Fibroblast of villous mesenchyme (primary cell): ENCODE data around the gene HOXD11. TPM values are rescaled to one million over a fixed set of nuclear protein-coding genes. Genes with fewer than 3 reads are reported as not detected.

ENCODE experiments used
- DNase-seq: peaks from one replicate; pipeline ENCODE4 v3.0.0-alpha.2; 2010; ENCODE audit warnings: low read depth
- H3K4me3 ChIP-seq: 2 replicates; pipeline ENCODE4 v1.5.1; 2011; ENCODE audit warnings: low read depth, mild to moderate bottlenecking, low read length
- CTCF ChIP-seq: IDR thresholded peaks from 2 replicates; pipeline ENCODE4 v1.5.1; 2012; ENCODE audit warnings: low read depth, mild to moderate bottlenecking, low read length; ENCODE audit not compliant: insufficient read depth
- total RNA-seq: library from RNA; depleted of rRNA; stranded (reverse); fragments of >200 nt; gene quantifications from 2 replicates; pipeline ENCODE4 v1.2.3, GENCODE V29; 2012

Gene HOXD11
- total RNA-seq, 1 donor, result 42.3 TPM

GRCh38 chr2:176124110-176124946, 17.2 kb downstream of the HOXD11 start:
- DNase-seq, result peak; percentile 34
- H3K4me3 ChIP-seq, result peak overlapping the region; percentile 51
- TF ChIP-seq CTCF, result no peak

GRCh38 chr2:176124947-176125771, 18.1 kb downstream of the HOXD11 start:
- peak overlapping the region; percentile 51 for H3K4me3 ChIP-seq
- DNase-seq, result no peak
- TF ChIP-seq CTCF, result no peak

- H3K4me3 ChIP-seq, result no peak overlapping the region
- no peak for TF ChIP-seq CTCF
- DNase-seq, result peak; percentile 27
Measured at GRCh38 chr2:176125772-176126054, 18.6 kb downstream of the HOXD11 start.

- TF ChIP-seq CTCF, result peak; percentile 77
- H3K4me3 ChIP-seq, result peak overlapping the region; percentile 27
- peak; percentile 81 for DNase-seq
Measured at GRCh38 chr2:176126929-176127773, 20.1 kb downstream of the HOXD11 start.

- no peak for DNase-seq
- peak overlapping the region; percentile 48 for H3K4me3 ChIP-seq
- TF ChIP-seq CTCF, result no peak
Measured at GRCh38 chr2:176127774-176128072, 20.6 kb downstream of the HOXD11 start.

GRCh38 chr2:176128172-176128981, 21.3 kb downstream of the HOXD11 start:
- no peak for TF ChIP-seq CTCF
- peak overlapping the region; percentile 48 for H3K4me3 ChIP-seq
- DNase-seq, result peak; percentile 34
